SK-N-SH (cell line): Measurements from ENCODE around the gene SETBP1. TPM values are rescaled to one million over a fixed set of nuclear protein-coding genes. Genes with fewer than 3 reads are reported as not detected.
A peak's percentile ranks its signal among the peaks of the same experiment; 100 is the strongest.

Experiments used
- CTCF ChIA-PET: fragments of 300-600, 350-600 bp; formaldehyde crosslinking; extraction: SDS; loops from one replicate; lab custom pipeline; 2021; lab: Yijun Ruan, JAX
- POLR2A ChIA-PET: fragments of 350-600 bp; sonication (Branson Sonifier 250); formaldehyde crosslinking; extraction: SDS; loops from one replicate; lab custom pipeline; 2020; ENCODE audit warnings: antibody characterized with exemption, inconsistent platforms; lab: Yijun Ruan, JAX
- DNase-seq: peaks from one replicate; pipeline ENCODE4 v3.0.0; 2012
- H2AFZ ChIP-seq: fragments of 200-600 bp; sonication (generic); 2 replicates; pipeline ENCODE4 v1.8.1; 2016; ENCODE audit warnings: antibody characterized with exemption, mild to moderate bottlenecking, low read depth
- H3F3A ChIP-seq: fragments of 200-600 bp; sonication (generic); replicated peaks from 2 replicates; pipeline ENCODE3; 2016; ENCODE audit warnings: antibody characterized with exemption, mild to moderate bottlenecking; ENCODE audit not compliant: insufficient read depth
- H3K27ac ChIP-seq, 2 experiments: fragments of 200-500 bp in 1 of 2; fragments of 200-600 bp in 1 of 2; sonication (Bioruptor generic) in 1 of 2; sonication (generic), shearing (Covaris generic) in 1 of 2; 2 replicates each; pipeline versions ENCODE4 v1.5.1 to v1.6.1; 2014 to 2016; ENCODE audit warnings: low read depth in 2 of 2, inconsistent platforms in 1 of 2, low read length in 1 of 2, mild to moderate bottlenecking in 1 of 2, mixed read lengths in 1 of 2
- H3K27me3 ChIP-seq: fragments of 200-600 bp; sonication (generic), shearing (Covaris generic); 2 replicates; pipeline ENCODE4 v1.6.1; 2016; ENCODE audit warnings: mixed run types; ENCODE audit not compliant: insufficient read depth
- H3K36me3 ChIP-seq, 2 experiments: fragments of 200-500 bp in 1 of 2; fragments of 200-600 bp in 1 of 2; sonication (Bioruptor generic) in 1 of 2; sonication (generic) in 1 of 2; replicated peaks in 1 of 2; 2 replicates each; pipeline versions ENCODE3 to v1.5.1; 2014 to 2016; ENCODE audit warnings: low read length in 1 of 2, mild to moderate bottlenecking in 1 of 2; ENCODE audit not compliant: insufficient read depth in 2 of 2, control insufficient read depth in 1 of 2
- H3K4me1 ChIP-seq, 2 experiments: fragments of 200-500 bp in 1 of 2; fragments of 200-600 bp in 1 of 2; sonication (Bioruptor generic) in 1 of 2; sonication (generic), shearing (Covaris generic) in 1 of 2; 2 replicates each; pipeline versions ENCODE4 v1.5.1 to v1.6.1; 2014 to 2016; ENCODE audit warnings: low read depth in 1 of 2, low read length in 1 of 2, mixed run types in 1 of 2; ENCODE audit not compliant: insufficient read depth in 2 of 2, control insufficient read depth in 1 of 2
- H3K4me2 ChIP-seq: fragments of 200-600 bp; sonication (generic), shearing (Covaris generic); 2 replicates; pipeline ENCODE4 v1.6.1; 2017; ENCODE audit warnings: mixed run types
- H3K4me3 ChIP-seq, 2 experiments: fragments of 200-500 bp in 1 of 2; fragments of 200-600 bp in 1 of 2; sonication (Bioruptor generic) in 1 of 2; sonication (generic), shearing (Covaris generic) in 1 of 2; 2 replicates each; pipeline versions ENCODE4 v1.5.1 to v1.8.1; 2014 to 2016; ENCODE audit warnings: low read depth in 2 of 2, inconsistent platforms in 1 of 2, low read length in 1 of 2, mild to moderate bottlenecking in 1 of 2, mixed read lengths in 1 of 2, moderate library complexity in 1 of 2
- H3K79me2 ChIP-seq: fragments of 200-600 bp; sonication (generic); 2 replicates; pipeline ENCODE4 v1.8.1; 2017; ENCODE audit warnings: mild to moderate bottlenecking; ENCODE audit not compliant: insufficient read depth
- H3K9ac ChIP-seq: fragments of 200-600 bp; sonication (generic); 2 replicates; pipeline ENCODE4 v1.6.1; 2017; ENCODE audit warnings: mixed run types
- H3K9me2 ChIP-seq: fragments of 200-600 bp; sonication (generic); 2 replicates; pipeline ENCODE4 v1.6.1; 2017; ENCODE audit warnings: mixed run types
- H3K9me3 ChIP-seq: fragments of 200-600 bp; sonication (generic); 2 replicates; pipeline ENCODE4 v1.6.1; 2017; ENCODE audit warnings: mixed run types, mild to moderate bottlenecking, moderate library complexity
- H4K20me1 ChIP-seq: fragments of 200-600 bp; sonication (generic); 2 replicates; pipeline ENCODE4 v1.6.1; 2017; ENCODE audit warnings: mild to moderate bottlenecking, mixed run types; ENCODE audit not compliant: insufficient read depth
- CHD2 ChIP-seq: fragments of 150-350 bp; IDR thresholded peaks from 2 replicates; pipeline ENCODE4 v1.6.1; 2018; ENCODE audit warnings: low read length; ENCODE audit not compliant: partially characterized antibody
- EP300 ChIP-seq, 2 experiments: IDR thresholded peaks; 2 replicates each; pipeline versions ENCODE4 v1.4.0 to v1.6.1; 2012; ENCODE audit warnings: borderline replicate concordance in 1 of 2, low read depth in 1 of 2, low read length in 1 of 2
- FOXJ3 ChIP-seq: sonication (generic); formaldehyde crosslinking; IDR thresholded peaks from 2 replicates; pipeline ENCODE4 v1.5.1; 2020; ENCODE audit warnings: mild to moderate bottlenecking, missing genetic modification reagents
- FOXM1 ChIP-seq: IDR thresholded peaks from 2 replicates; pipeline ENCODE4 v1.4.0; 2012; ENCODE audit warnings: low read depth, mild to moderate bottlenecking
- MXI1 ChIP-seq: IDR thresholded peaks from 2 replicates; pipeline ENCODE4 v1.6.1; 2012; ENCODE audit warnings: mild to moderate bottlenecking, low read depth, low read length, improper control_type of control experiment
- NRF1 ChIP-seq: IDR thresholded peaks from 2 replicates; pipeline ENCODE4 v1.6.1; 2012; ENCODE audit warnings: low read depth, mild to moderate bottlenecking, low read length
- PBX3 ChIP-seq: IDR thresholded peaks from 2 replicates; pipeline ENCODE4; 2012
- POLR2AphosphoS5 ChIP-seq: IDR thresholded peaks from 2 replicates; pipeline ENCODE4 v1.6.1; 2012; ENCODE audit warnings: low read depth, low read length
- RCOR1 ChIP-seq: fragments of 150-350 bp; IDR thresholded peaks from 2 replicates; pipeline ENCODE4 v1.6.1; 2017; ENCODE audit warnings: antibody characterized with exemption, low read length
- SIN3A ChIP-seq: IDR thresholded peaks from 2 replicates; pipeline ENCODE4 v1.6.1; 2012; ENCODE audit warnings: low read depth, mild to moderate bottlenecking, low read length, moderate library complexity, borderline replicate concordance
- TAF1 ChIP-seq: IDR thresholded peaks from 2 replicates; pipeline ENCODE4 v1.6.1; 2012; ENCODE audit warnings: low read depth, mild to moderate bottlenecking, low read length, moderate library complexity, borderline replicate concordance
- TEAD4 ChIP-seq: IDR thresholded peaks from 2 replicates; pipeline ENCODE4 v1.4.0; 2012; ENCODE audit warnings: mild to moderate bottlenecking, borderline replicate concordance; ENCODE audit not compliant: insufficient read depth
- USF2 ChIP-seq: fragments of 150-350 bp; IDR thresholded peaks from 2 replicates; pipeline ENCODE4 v1.6.1; 2017; ENCODE audit warnings: antibody characterized with exemption, low read length, low read depth, borderline replicate concordance
- YY1 ChIP-seq: IDR thresholded peaks from 2 replicates; pipeline ENCODE4 v1.4.0; 2012; ENCODE audit warnings: low read depth, mild to moderate bottlenecking
- WGBS: methylation state at CpG from one replicate; pipeline ENCODE4 v1.1.6; 2017; ENCODE audit warnings: low lambda C conversion rate; 5-methylcytosine and 5-hydroxymethylcytosine counted together
- polyA plus RNA-seq, 3 experiments: library from polyadenylated mRNA; depleted of rRNA; stranded (reverse); fragments of >200 nt; gene quantifications; 2 replicates each; pipeline ENCODE4 v1.2.3, GENCODE V29; 2012
- TF ChIP-seq, protein P1 (sequence below): IDR thresholded peaks from 2 replicates; pipeline ENCODE4 v1.4.0; 2012; ENCODE audit warnings: low read depth, borderline replicate concordance
- TF ChIP-seq, protein P2 (sequence below): IDR thresholded peaks from 2 replicates; pipeline ENCODE4 v1.6.1; 2012; ENCODE audit warnings: mild to moderate bottlenecking, low read depth, low read length, moderate library complexity
- TF ChIP-seq, protein P3 (sequence below): IDR thresholded peaks from 2 replicates; pipeline ENCODE4 v1.4.0; 2012; ENCODE audit warnings: low read depth, borderline replicate concordance

Gene SETBP1
- polyA plus RNA-seq, 1 of the 3 experiments (the other 2 are of a cell fraction): 3.0 TPM

DNA sequence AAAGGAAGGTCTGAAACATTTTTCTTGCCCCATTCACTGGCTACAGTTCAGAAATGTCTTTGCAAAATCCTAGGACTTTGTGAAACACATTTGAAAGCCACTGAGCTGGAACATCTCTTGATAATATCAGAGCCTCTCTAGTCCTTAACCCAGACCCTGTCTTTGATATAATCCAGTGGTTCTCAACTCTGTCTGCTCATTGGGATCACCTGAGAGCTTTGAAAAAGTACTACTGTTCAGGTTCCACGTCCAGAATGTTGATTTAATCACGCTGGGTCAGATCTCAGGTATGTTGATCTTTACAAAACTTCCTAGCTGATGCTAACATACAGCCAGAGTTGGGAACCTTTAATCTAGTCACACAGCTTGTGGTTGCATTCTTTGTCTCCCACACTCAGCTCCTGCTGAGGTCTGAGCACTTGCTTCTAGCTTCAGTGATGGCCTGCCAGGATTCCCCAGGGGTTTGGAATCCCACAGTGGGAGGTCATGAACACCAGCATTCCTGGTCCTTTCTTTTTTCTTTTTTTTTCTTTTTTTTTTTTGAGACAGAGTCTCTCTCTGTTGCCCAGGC, 262.7 kb downstream of the SETBP1 start:
- Histone ChIP-seq H3K27me3 (no peaks in the 10 kb centered on the region), H4K20me1 (no peaks in the 10 kb centered on the region), H3K9me2 (0 out of 2 replicates have a peak, but pooled peaks cover 3% of the 10 kb centered on the region), H3K79me2 (no peaks in the 10 kb centered on the region), H2AFZ (no peak overlapping the region), H3F3A (no peaks in the 10 kb centered on the region), H3K4me2 (no peak overlapping the region), H3K27ac (peak overlapping the region in 1 of 2 experiments; percentile 36; a peak in 1 of 4 replicates), H3K9ac (no peak overlapping the region), H3K4me1 (peaks cover 5 to 7% of the 10 kb centered on the region in 2 experiments; a peak in 2 of 4 replicates), H3K4me3 (no peak overlapping the region), H3K9me3 (no peaks in the 10 kb centered on the region), H3K36me3 (peaks cover 0 to 5% of the 10 kb centered on the region in 2 experiments)
- 44% methylated on average over 2 of the region's 2 CpGs for WGBS
- ChIA-PET CTCF (interaction anchor here (1.3 to 1.4 kb wide), 3 partner anchors 10 to 271 kb away, joined by 3 to 5 read pairs (median 3); no protein-coding TSS in a partner anchor), POLR2A (no interaction called here)
- DNase-seq: no peak
- TF ChIP-seq SIN3A (no peak), EP300 (IDR thresholded peaks at IDR 0.05; ENCODE audit: borderline replicate concordance in 1 of 2, low read depth in 1 of 2, low read length in 1 of 2) (peak in 1 of 2 experiments; percentile 32; a peak in 1 of 4 replicates), PBX3 (no peak)

GRCh38 chr18:44944461-44944860, 263.8 kb downstream of the SETBP1 start:
- no peak overlapping the region for H3K27ac ChIP-seq
- no peak overlapping the region for H3K4me2 ChIP-seq
- no peak overlapping the region for H2AFZ ChIP-seq
- H4K20me1 ChIP-seq: no peaks in the 10 kb centered on the region
- no peak for DNase-seq
- H3K9me3 ChIP-seq: no peaks in the 10 kb centered on the region
- WGBS: 91% methylated on average over 1 of the region's 1 CpG
- no peaks in the 10 kb centered on the region for H3K79me2 ChIP-seq
- H3K9me2 ChIP-seq: 0 out of 2 replicates have a peak, but pooled peaks cover 3% of the 10 kb centered on the region
- no peaks in the 10 kb centered on the region for H3F3A ChIP-seq
- H3K4me1 ChIP-seq: peaks cover 3 to 7% of the 10 kb centered on the region in 2 experiments; a peak in 2 of 4 replicates
- ChIA-PET CTCF (no interaction called here), POLR2A (no interaction called here)
- H3K27me3 ChIP-seq: no peaks in the 10 kb centered on the region
- peaks cover 0 to 5% of the 10 kb centered on the region in 2 experiments for H3K36me3 ChIP-seq
- H3K4me3 ChIP-seq: no peak overlapping the region
- no peak overlapping the region for H3K9ac ChIP-seq
- no peak for TF ChIP-seq RCOR1
- no peak for TF ChIP-seq POLR2AphosphoS5
- no peak for TF ChIP-seq USF2
- TF ChIP-seq, protein P1, sequence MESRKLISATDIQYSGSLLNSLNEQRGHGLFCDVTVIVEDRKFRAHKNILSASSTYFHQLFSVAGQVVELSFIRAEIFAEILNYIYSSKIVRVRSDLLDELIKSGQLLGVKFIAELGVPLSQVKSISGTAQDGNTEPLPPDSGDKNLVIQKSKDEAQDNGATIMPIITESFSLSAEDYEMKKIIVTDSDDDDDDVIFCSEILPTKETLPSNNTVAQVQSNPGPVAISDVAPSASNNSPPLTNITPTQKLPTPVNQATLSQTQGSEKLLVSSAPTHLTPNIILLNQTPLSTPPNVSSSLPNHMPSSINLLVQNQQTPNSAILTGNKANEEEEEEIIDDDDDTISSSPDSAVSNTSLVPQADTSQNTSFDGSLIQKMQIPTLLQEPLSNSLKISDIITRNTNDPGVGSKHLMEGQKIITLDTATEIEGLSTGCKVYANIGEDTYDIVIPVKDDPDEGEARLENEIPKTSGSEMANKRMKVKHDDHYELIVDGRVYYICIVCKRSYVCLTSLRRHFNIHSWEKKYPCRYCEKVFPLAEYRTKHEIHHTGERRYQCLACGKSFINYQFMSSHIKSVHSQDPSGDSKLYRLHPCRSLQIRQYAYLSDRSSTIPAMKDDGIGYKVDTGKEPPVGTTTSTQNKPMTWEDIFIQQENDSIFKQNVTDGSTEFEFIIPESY: no peak
- TF ChIP-seq, protein P2, sequence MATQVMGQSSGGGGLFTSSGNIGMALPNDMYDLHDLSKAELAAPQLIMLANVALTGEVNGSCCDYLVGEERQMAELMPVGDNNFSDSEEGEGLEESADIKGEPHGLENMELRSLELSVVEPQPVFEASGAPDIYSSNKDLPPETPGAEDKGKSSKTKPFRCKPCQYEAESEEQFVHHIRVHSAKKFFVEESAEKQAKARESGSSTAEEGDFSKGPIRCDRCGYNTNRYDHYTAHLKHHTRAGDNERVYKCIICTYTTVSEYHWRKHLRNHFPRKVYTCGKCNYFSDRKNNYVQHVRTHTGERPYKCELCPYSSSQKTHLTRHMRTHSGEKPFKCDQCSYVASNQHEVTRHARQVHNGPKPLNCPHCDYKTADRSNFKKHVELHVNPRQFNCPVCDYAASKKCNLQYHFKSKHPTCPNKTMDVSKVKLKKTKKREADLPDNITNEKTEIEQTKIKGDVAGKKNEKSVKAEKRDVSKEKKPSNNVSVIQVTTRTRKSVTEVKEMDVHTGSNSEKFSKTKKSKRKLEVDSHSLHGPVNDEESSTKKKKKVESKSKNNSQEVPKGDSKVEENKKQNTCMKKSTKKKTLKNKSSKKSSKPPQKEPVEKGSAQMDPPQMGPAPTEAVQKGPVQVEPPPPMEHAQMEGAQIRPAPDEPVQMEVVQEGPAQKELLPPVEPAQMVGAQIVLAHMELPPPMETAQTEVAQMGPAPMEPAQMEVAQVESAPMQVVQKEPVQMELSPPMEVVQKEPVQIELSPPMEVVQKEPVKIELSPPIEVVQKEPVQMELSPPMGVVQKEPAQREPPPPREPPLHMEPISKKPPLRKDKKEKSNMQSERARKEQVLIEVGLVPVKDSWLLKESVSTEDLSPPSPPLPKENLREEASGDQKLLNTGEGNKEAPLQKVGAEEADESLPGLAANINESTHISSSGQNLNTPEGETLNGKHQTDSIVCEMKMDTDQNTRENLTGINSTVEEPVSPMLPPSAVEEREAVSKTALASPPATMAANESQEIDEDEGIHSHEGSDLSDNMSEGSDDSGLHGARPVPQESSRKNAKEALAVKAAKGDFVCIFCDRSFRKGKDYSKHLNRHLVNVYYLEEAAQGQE: no peak
- TF ChIP-seq TEAD4: no peak
- no peak for TF ChIP-seq SIN3A
- no peak for TF ChIP-seq MXI1
- no peak for TF ChIP-seq CHD2
- TF ChIP-seq FOXJ3: no peak
- TF ChIP-seq NRF1: no peak
- no peak for TF ChIP-seq EP300 (IDR thresholded peaks at IDR 0.05; ENCODE audit: borderline replicate concordance in 1 of 2, low read depth in 1 of 2, low read length in 1 of 2)
- TF ChIP-seq, protein P3, sequence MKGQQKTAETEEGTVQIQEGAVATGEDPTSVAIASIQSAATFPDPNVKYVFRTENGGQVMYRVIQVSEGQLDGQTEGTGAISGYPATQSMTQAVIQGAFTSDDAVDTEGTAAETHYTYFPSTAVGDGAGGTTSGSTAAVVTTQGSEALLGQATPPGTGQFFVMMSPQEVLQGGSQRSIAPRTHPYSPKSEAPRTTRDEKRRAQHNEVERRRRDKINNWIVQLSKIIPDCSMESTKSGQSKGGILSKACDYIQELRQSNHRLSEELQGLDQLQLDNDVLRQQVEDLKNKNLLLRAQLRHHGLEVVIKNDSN: no peak
- TF ChIP-seq TAF1: no peak
- no peak for TF ChIP-seq YY1
- TF ChIP-seq FOXM1: no peak
